OCI-LY7 (cell line): ENCODE measurements around the gene MECR. TPM values are rescaled to one million over a fixed set of nuclear protein-coding genes. Genes with fewer than 3 reads are reported as not detected.

Experiments
- BruUV-seq: library from RNA; stranded (reverse); fragments of 400-500 nt; replicated peaks from 2 replicates; lab custom pipeline; 2021; lab: Mats Ljungman, UMichigan
- CTCF ChIA-PET: fragments of 300-600 bp; sonication (Branson Sonifier 250); formaldehyde crosslinking; loops from one replicate; lab custom pipeline; 2022; ENCODE audit warnings: antibody characterized with exemption; ENCODE audit not compliant: unreplicated experiment; lab: Charles Lee
- POLR2A ChIA-PET: fragments of 300-600 bp; sonication (Branson Sonifier 250); formaldehyde crosslinking; loops from one replicate; lab custom pipeline; 2022; ENCODE audit warnings: antibody characterized with exemption; lab: Charles Lee
- DNase-seq: peaks from one replicate; pipeline ENCODE4 v3.0.0-alpha.2; 2015; ENCODE audit warnings: low spot score
- H2AFZ ChIP-seq: fragments of 200-600 bp; sonication (generic), shearing (Covaris generic); 2 replicates; pipeline ENCODE4 v1.6.1; 2014; ENCODE audit warnings: mild to moderate bottlenecking, antibody characterized with exemption, low read length, moderate library complexity
- H3K27ac ChIP-seq: fragments of 200-600 bp; sonication (generic); 2 replicates; pipeline ENCODE4 v1.5.1; 2014; ENCODE audit warnings: mixed run types, low read depth, mild to moderate bottlenecking, moderate library complexity, low read length, inconsistent platforms; ENCODE audit not compliant: poor library complexity, severe bottlenecking
- H3K36me3 ChIP-seq: fragments of 200-600 bp; sonication (generic); 2 replicates; pipeline ENCODE4 v1.6.1; 2014; ENCODE audit warnings: mild to moderate bottlenecking, antibody characterized with exemption, low read length, moderate library complexity, mixed read lengths; ENCODE audit not compliant: insufficient read depth
- H3K4me1 ChIP-seq: fragments of 200-600 bp; sonication (generic); 2 replicates; pipeline ENCODE4 v1.5.1; 2014; ENCODE audit warnings: mild to moderate bottlenecking, low read length; ENCODE audit not compliant: insufficient read depth, poor library complexity, severe bottlenecking
- H3K4me2 ChIP-seq: fragments of 200-600 bp; sonication (generic); 2 replicates; pipeline ENCODE4 v1.6.1; 2014; ENCODE audit warnings: mild to moderate bottlenecking, low read length
- H3K4me3 ChIP-seq: fragments of 200-600 bp; sonication (generic); 2 replicates; pipeline ENCODE4 v1.5.1; 2014; ENCODE audit warnings: mild to moderate bottlenecking, low read depth, low read length; ENCODE audit not compliant: poor library complexity, severe bottlenecking
- H3K79me2 ChIP-seq: fragments of 200-600 bp; sonication (generic); 2 replicates; pipeline ENCODE4 v1.6.1; 2016; ENCODE audit warnings: low read depth, mild to moderate bottlenecking, low read length, moderate library complexity, mixed read lengths; ENCODE audit not compliant: insufficient read depth
- H3K9me2 ChIP-seq: fragments of 200-600 bp; sonication (generic); 2 replicates; pipeline ENCODE4 v1.6.1; 2016; ENCODE audit warnings: mild to moderate bottlenecking, low read length, mixed read lengths; ENCODE audit not compliant: insufficient read depth
- H3K9me3 ChIP-seq: fragments of 200-600 bp; sonication (generic); 2 replicates; pipeline ENCODE4 v1.6.1; 2014; ENCODE audit warnings: mild to moderate bottlenecking, mixed run types, low read length, mixed read lengths
- H4K20me1 ChIP-seq: fragments of 200-600 bp; sonication (generic); 2 replicates; pipeline ENCODE4 v1.6.1; 2014; ENCODE audit warnings: mild to moderate bottlenecking, antibody characterized with exemption, low read length, moderate library complexity, mixed read lengths; ENCODE audit not compliant: insufficient read depth
- EZH2phosphoT487 ChIP-seq: fragments of 200-600 bp; sonication (generic); IDR thresholded peaks from 2 replicates; pipeline ENCODE4 v1.6.1; 2018; ENCODE audit warnings: low read depth, borderline replicate concordance, mild to moderate bottlenecking, mixed run types, antibody characterized with exemption, low read length, moderate library complexity, mixed read lengths
- intact Hi-C: fragments of 100-400 bp; cut with micrococcal nuclease; formaldehyde crosslinking; loops from one replicate; pipeline ENCODE4 v1.10.0; 2022; ENCODE audit not compliant: unreplicated experiment
- total RNA-seq, 2 experiments: library from RNA; depleted of rRNA in 1 of 2; stranded (reverse); fragments of >200 nt in 1 of 2; shearing (Covaris generic) in 1 of 2; gene quantifications; 2 replicates each; pipeline ENCODE4 v1.2.3, GENCODE V29; 2014 to 2022
- TF ChIP-seq, protein P1 (sequence below): fragments of 200-600 bp; sonication (generic); conservative IDR thresholded peaks from 2 replicates; pipeline ENCODE4 v1.5.1; 2014; ENCODE audit warnings: mild to moderate bottlenecking, antibody characterized with exemption, low read length, moderate library complexity, mixed read lengths

MECR gene
- total RNA-seq, 2 experiments from 2014 or later: 33.3 to 33.5 TPM

GRCh38 chr1:29210278-29211085 is 20.3 kb downstream of the MECR start:
- Histone ChIP-seq H3K4me3 (no peak overlapping the region), H3K9me3 (no peaks in the 10 kb centered on the region), H3K79me2 (no peaks in the 10 kb centered on the region), H2AFZ (no peak overlapping the region), H3K4me2 (no peak overlapping the region), H3K9me2 (no peaks in the 10 kb centered on the region), H3K4me1 (no peaks in the 10 kb centered on the region), H3K27ac (no peak overlapping the region), H3K36me3 (peaks cover 46% of the 10 kb centered on the region), H4K20me1 (no peaks in the 10 kb centered on the region)
- DNase-seq: no peak
- POLR2A ChIA-PET: interaction anchor here (0.7 kb wide), 1 partner anchor 28 kb away, joined by 3 read pairs; no protein-coding TSS in a partner anchor
- no TSS peak for BruUV-seq
- no peak for TF ChIP-seq EZH2phosphoT487
- intact Hi-C loops: no loop called here
- CTCF ChIA-PET: no interaction called here

DNA sequence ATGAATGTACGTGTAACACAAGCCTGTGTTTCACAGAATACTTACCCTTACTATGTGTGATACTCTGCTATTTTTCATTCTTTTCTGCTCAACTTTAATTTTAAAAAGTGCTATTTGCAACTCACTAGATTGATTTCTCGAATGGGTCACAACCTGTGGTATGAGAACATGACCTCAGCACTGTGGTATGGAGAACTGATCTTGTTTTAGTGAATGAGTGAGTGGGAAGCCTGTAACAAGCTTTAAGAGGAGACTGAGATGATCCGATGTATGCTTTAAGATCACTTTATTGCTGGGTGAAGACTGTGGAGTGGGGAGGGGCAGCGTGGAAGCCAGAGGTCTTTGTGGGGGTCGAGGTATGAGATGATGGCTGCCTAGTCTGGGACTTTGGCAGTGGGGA is 21.6 kb downstream of the MECR start:
- Histone ChIP-seq H3K4me1 (no peaks in the 10 kb centered on the region), H3K9me3 (no peaks in the 10 kb centered on the region), H3K4me2 (no peak overlapping the region), H3K36me3 (peaks cover 39% of the 10 kb centered on the region), H4K20me1 (no peaks in the 10 kb centered on the region), H3K79me2 (no peaks in the 10 kb centered on the region), H3K9me2 (no peaks in the 10 kb centered on the region), H2AFZ (no peak overlapping the region), H3K27ac (no peak overlapping the region), H3K4me3 (no peak overlapping the region)
- BruUV-seq: no TSS peak
- intact Hi-C loops: loop anchor here (10.0 kb wide), 2 partner anchors 134 to 424 kb away; no protein-coding TSS in a partner anchor
- POLR2A ChIA-PET: no interaction called here
- TF ChIP-seq, protein P1, sequence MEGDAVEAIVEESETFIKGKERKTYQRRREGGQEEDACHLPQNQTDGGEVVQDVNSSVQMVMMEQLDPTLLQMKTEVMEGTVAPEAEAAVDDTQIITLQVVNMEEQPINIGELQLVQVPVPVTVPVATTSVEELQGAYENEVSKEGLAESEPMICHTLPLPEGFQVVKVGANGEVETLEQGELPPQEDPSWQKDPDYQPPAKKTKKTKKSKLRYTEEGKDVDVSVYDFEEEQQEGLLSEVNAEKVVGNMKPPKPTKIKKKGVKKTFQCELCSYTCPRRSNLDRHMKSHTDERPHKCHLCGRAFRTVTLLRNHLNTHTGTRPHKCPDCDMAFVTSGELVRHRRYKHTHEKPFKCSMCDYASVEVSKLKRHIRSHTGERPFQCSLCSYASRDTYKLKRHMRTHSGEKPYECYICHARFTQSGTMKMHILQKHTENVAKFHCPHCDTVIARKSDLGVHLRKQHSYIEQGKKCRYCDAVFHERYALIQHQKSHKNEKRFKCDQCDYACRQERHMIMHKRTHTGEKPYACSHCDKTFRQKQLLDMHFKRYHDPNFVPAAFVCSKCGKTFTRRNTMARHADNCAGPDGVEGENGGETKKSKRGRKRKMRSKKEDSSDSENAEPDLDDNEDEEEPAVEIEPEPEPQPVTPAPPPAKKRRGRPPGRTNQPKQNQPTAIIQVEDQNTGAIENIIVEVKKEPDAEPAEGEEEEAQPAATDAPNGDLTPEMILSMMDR: no peak
- no peak for TF ChIP-seq EZH2phosphoT487
- no peak for DNase-seq
- CTCF ChIA-PET: no interaction called here

DNA sequence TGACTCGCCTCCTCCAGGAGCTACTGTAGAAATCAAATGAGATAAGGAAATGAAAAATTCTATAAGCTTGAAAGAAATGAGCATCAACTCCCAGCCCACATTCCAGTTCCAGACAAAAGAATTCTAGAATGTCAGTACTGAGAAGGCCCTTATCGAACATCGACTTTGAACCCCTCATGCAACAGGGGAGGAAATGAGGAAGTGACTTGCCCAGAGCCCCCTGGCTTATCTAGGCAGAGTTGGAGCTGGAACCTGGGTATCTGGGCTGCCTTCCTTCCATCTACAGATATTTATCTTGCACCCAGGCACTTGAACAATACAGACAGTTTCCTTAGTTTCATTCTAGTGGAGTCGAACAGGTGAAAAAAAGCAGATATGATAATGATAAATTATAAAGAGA is 22.3 kb downstream of the MECR start:
- Histone ChIP-seq H3K9me2 (no peaks in the 10 kb centered on the region), H3K4me3 (no peak overlapping the region), H3K9me3 (no peaks in the 10 kb centered on the region), H2AFZ (no peak overlapping the region), H3K4me2 (no peak overlapping the region), H3K36me3 (peaks cover 34% of the 10 kb centered on the region), H3K27ac (no peak overlapping the region), H3K4me1 (no peaks in the 10 kb centered on the region), H3K79me2 (no peaks in the 10 kb centered on the region), H4K20me1 (no peaks in the 10 kb centered on the region)
- TF ChIP-seq, protein P1: no peak
- TF ChIP-seq EZH2phosphoT487: no peak
- ChIA-PET CTCF (no interaction called here), POLR2A (no interaction called here)
- no TSS peak for BruUV-seq
- intact Hi-C loops: loop anchor here (10.0 kb wide), 2 partner anchors 134 to 424 kb away; no protein-coding TSS in a partner anchor
- no peak for DNase-seq
